Left lobe of liver (tissue), 1 donor: Measurements from ENCODE around the gene MRPS18B. TPM values are rescaled to one million over a fixed set of nuclear protein-coding genes. Genes with fewer than 3 reads are reported as not detected.

Experiments
- total RNA-seq: library from RNA; stranded (reverse); gene quantifications from one replicate; pipeline ENCODE4 v1.2.1, GENCODE V29; 2021
- donor health status: DM: no; HTN: yes; CAD: no.

Gene MRPS18B
- total RNA-seq, 1 donor from 2014 or later = 53.3 TPM

Other genes starting within 250 kb of the MRPS18B start
- 141 TPM for gene HLA-E, start 128.3 kb upstream of the MRPS18B start, total RNA-seq
- gene GNL1, start 61.4 kb upstream of the MRPS18B start, total RNA-seq = 24.0 TPM
- gene PRR3, start 60.5 kb upstream of the MRPS18B start, total RNA-seq = 2.3 TPM
- 24.4 TPM for gene ABCF1, start 46.4 kb upstream of the MRPS18B start, total RNA-seq
- 49.8 TPM for gene PPP1R10, start 597 bp upstream of the MRPS18B start, total RNA-seq
- 5.1 TPM for gene ATAT1, start 9.0 kb downstream of the MRPS18B start, total RNA-seq
- gene C6orf136, start 29.3 kb downstream of the MRPS18B start, total RNA-seq = 13.8 TPM
- 15.2 TPM for gene DHX16, start 55.2 kb downstream of the MRPS18B start, total RNA-seq
- 10.6 TPM for gene PPP1R18, start 68.8 kb downstream of the MRPS18B start, total RNA-seq
- 1.8 TPM for gene NRM, start 73.1 kb downstream of the MRPS18B start, total RNA-seq
- gene MDC1, start 99.4 kb downstream of the MRPS18B start, total RNA-seq = 13.7 TPM
- gene TUBB, start 102.5 kb downstream of the MRPS18B start, total RNA-seq = 219 TPM
- gene FLOT1, start 124.8 kb downstream of the MRPS18B start, total RNA-seq = 45.9 TPM
- gene IER3, start 126.7 kb downstream of the MRPS18B start, total RNA-seq = 5.8 TPM